Keratinocyte (primary cell): Measurements from ENCODE around the gene CRISPLD2. TPM values are rescaled to one million over a fixed set of nuclear protein-coding genes. Genes with fewer than 3 reads are reported as not detected.

Source experiments
- DNase-seq: peaks from one replicate; pipeline ENCODE4 v3.0.0-alpha.2; 2011; ENCODE audit warnings: low read depth, missing footprints, low spot score
- FAIRE-seq: peaks from 2 replicates; lab custom pipeline; 2011; peaks lifted over from hg19 to GRCh38; lab: Jason Lieb, UNC
- H2AFZ ChIP-seq: 2 replicates; pipeline ENCODE4 v1.6.0; 2012; ENCODE audit warnings: low read length, control low read depth, inconsistent platforms; ENCODE audit not compliant: control insufficient read depth
- H3K27ac ChIP-seq: 2 replicates; pipeline ENCODE4 v1.5.1; 2011; ENCODE audit warnings: low read length; ENCODE audit not compliant: control insufficient read depth, insufficient read depth
- H3K27me3 ChIP-seq: 3 replicates; pipeline ENCODE4 v1.6.0; 2011; ENCODE audit warnings: low read length; ENCODE audit not compliant: control insufficient read depth, insufficient read depth; ENCODE audit errors: extremely low read depth
- H3K36me3 ChIP-seq, 2 experiments: 2 replicates in 1 of 2; 3 replicates in 1 of 2; pipeline ENCODE4 v1.5.1; 2011; ENCODE audit warnings: low read length in 2 of 2, mild to moderate bottlenecking in 1 of 2; ENCODE audit not compliant: control insufficient read depth in 2 of 2, insufficient read depth in 2 of 2; ENCODE audit errors: extremely low read depth in 1 of 2
- H3K4me1 ChIP-seq: 3 replicates; pipeline ENCODE4 v1.5.1; 2011; ENCODE audit warnings: low read length; ENCODE audit not compliant: control insufficient read depth, insufficient read depth; ENCODE audit errors: extremely low read depth
- H3K4me2 ChIP-seq: 3 replicates; pipeline ENCODE4 v1.6.0; 2011; ENCODE audit warnings: low read depth, low read length; ENCODE audit not compliant: control insufficient read depth, insufficient read depth; ENCODE audit errors: extremely low read depth
- H3K4me3 ChIP-seq, 3 experiments: fragments of 200-600 bp in 1 of 3; sonication (generic) in 1 of 3; 2 replicates in 2 of 3; 3 replicates in 1 of 3; pipeline ENCODE4 v1.5.1; 2011 to 2016; ENCODE audit warnings: low read length in 3 of 3, mild to moderate bottlenecking in 3 of 3, control low read depth in 2 of 3, inconsistent platforms in 1 of 3, low read depth in 1 of 3, mixed read lengths in 1 of 3, mixed run types in 1 of 3, moderate library complexity in 1 of 3; ENCODE audit not compliant: control insufficient read depth in 2 of 3, insufficient read depth in 2 of 3; ENCODE audit errors: extremely low read depth in 1 of 3
- H3K79me2 ChIP-seq: 2 replicates; pipeline ENCODE4 v1.6.0; 2012; ENCODE audit warnings: low read length; ENCODE audit not compliant: control insufficient read depth, insufficient read depth
- H3K9ac ChIP-seq: 3 replicates; pipeline ENCODE4 v1.6.0; 2011; ENCODE audit warnings: low read length; ENCODE audit not compliant: control insufficient read depth, insufficient read depth; ENCODE audit errors: extremely low read depth
- H3K9me1 ChIP-seq: 3 replicates; pipeline ENCODE4 v1.6.0; 2011; ENCODE audit warnings: low read length; ENCODE audit not compliant: control insufficient read depth, insufficient read depth; ENCODE audit errors: extremely low read depth
- H3K9me3 ChIP-seq: 2 replicates; pipeline ENCODE4 v1.5.1; 2012; ENCODE audit warnings: low read depth, low read length; ENCODE audit not compliant: control insufficient read depth
- H4K20me1 ChIP-seq: 3 replicates; pipeline ENCODE4 v1.6.0; 2011; ENCODE audit warnings: low read length; ENCODE audit not compliant: control insufficient read depth, insufficient read depth; ENCODE audit errors: extremely low read depth
- EZH2 ChIP-seq: IDR thresholded peaks from one replicate; pipeline ENCODE4 v1.6.1; 2012; ENCODE audit warnings: inconsistent platforms, mild to moderate bottlenecking, low read length, moderate library complexity
- dilution Hi-C: fragments of 300-500 bp; cut with MboI; formaldehyde crosslinking; loops from one replicate; pipeline ENCODE4 v1.7.0; 2020; ENCODE audit warnings: low sequenced_read_pairs; ENCODE audit not compliant: extremely low pct_ligation_motif_present
- polyA plus RNA-seq, 5 experiments: library from polyadenylated mRNA; depleted of rRNA in 3 of 5; stranded (reverse) in 3 of 5; stranded (forward) in 1 of 5; unstranded in 1 of 5; fragments of >200 nt; gene quantifications; 1 replicate in 1 of 5; 2 replicates in 3 of 5; 3 replicates in 1 of 5; pipeline versions ENCODE4 v1.2.1 to v1.2.3, GENCODE V29; 2011 to 2012; ENCODE audit warnings: missing spikeins in 2 of 5, low read depth in 1 of 5, low replicate concordance in 1 of 5
- TF ChIP-seq, protein P1 (sequence below), 3 experiments: IDR thresholded peaks in 1 of 3; conservative IDR thresholded peaks in 1 of 3; optimal IDR thresholded peaks in 1 of 3; 2 replicates in 2 of 3; 3 replicates in 1 of 3; pipeline versions ENCODE3 to v1.5.1; 2011; ENCODE audit warnings: low read length in 3 of 3, mild to moderate bottlenecking in 3 of 3, moderate library complexity in 2 of 3, control low read depth in 1 of 3, inconsistent platforms in 1 of 3; ENCODE audit not compliant: insufficient read depth in 2 of 3; ENCODE audit errors: extremely low read depth in 1 of 3

The CRISPLD2 gene
- polyA plus RNA-seq, 1 donor (not counting 4 experiments of a cell fraction or from before 2014, with no cell fraction given), result 1.2 TPM

GRCh38 chr16:84786605-84787262, 33.1 kb upstream of the CRISPLD2 start:
- dilution Hi-C loops, result loop anchor here (10.0 kb wide), 1 partner anchor 188 kb away; no protein-coding TSS in a partner anchor
- FAIRE-seq, result no peak

DNA sequence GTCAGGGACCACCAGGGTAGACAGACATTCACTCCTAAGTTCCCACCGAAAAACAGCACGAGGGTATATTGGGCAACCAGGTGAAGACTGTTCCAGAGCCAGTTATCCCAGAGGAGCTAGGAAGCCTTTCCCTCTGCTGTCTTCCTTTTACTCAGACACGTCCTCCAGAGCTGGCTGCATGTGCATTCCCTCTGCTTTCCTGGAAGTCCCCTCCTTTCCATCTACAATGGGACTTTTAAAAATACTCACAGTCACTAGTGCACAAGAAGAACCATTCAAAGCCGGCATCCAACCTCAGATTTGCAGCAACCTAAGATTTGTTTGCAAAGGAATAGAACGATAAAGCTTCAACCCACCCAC, 32.5 kb upstream of the CRISPLD2 start:
- Histone ChIP-seq H3K4me2 (no peak overlapping the region), H3K9me3 (no peaks in the 10 kb centered on the region), H3K4me3 (no peak overlapping the region), H3K79me2 (no peaks in the 10 kb centered on the region), H3K27me3 (no peaks in the 10 kb centered on the region), H4K20me1 (no peaks in the 10 kb centered on the region), H3K9ac (no peak overlapping the region), H3K27ac (no peak overlapping the region), H3K4me1 (no peaks in the 10 kb centered on the region), H2AFZ (no peak overlapping the region), H3K9me1 (no peaks in the 10 kb centered on the region), H3K36me3 (no peaks in the 10 kb centered on the region)
- DNase-seq (no peak), FAIRE-seq (no peak)
- TF ChIP-seq, protein P1, sequence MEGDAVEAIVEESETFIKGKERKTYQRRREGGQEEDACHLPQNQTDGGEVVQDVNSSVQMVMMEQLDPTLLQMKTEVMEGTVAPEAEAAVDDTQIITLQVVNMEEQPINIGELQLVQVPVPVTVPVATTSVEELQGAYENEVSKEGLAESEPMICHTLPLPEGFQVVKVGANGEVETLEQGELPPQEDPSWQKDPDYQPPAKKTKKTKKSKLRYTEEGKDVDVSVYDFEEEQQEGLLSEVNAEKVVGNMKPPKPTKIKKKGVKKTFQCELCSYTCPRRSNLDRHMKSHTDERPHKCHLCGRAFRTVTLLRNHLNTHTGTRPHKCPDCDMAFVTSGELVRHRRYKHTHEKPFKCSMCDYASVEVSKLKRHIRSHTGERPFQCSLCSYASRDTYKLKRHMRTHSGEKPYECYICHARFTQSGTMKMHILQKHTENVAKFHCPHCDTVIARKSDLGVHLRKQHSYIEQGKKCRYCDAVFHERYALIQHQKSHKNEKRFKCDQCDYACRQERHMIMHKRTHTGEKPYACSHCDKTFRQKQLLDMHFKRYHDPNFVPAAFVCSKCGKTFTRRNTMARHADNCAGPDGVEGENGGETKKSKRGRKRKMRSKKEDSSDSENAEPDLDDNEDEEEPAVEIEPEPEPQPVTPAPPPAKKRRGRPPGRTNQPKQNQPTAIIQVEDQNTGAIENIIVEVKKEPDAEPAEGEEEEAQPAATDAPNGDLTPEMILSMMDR (optimal IDR thresholded peaks at IDR 0.05 in 1 of 3, IDR thresholded peaks at IDR 0.05 in 1 of 3, conservative IDR thresholded peaks at IDR 0.05 in 1 of 3; ENCODE audit: extremely low read depth in 1 of 3, insufficient read depth in 2 of 3, low read length in 3 of 3), result no peak
- no peak for TF ChIP-seq EZH2
- dilution Hi-C loops, result loop anchor here (10.0 kb wide), 1 partner anchor 188 kb away; no protein-coding TSS in a partner anchor

More at GRCh38 chr16:84786605-84787262, 33.1 kb upstream of the CRISPLD2 start:
- DNase-seq, result no peak
- Histone ChIP-seq H4K20me1 (no peaks in the 10 kb centered on the region), H3K9me1 (no peaks in the 10 kb centered on the region), H3K36me3 (no peaks in the 10 kb centered on the region), H3K79me2 (no peaks in the 10 kb centered on the region), H3K9ac (no peak overlapping the region), H2AFZ (no peak overlapping the region), H3K4me1 (no peaks in the 10 kb centered on the region), H3K27ac (no peak overlapping the region), H3K4me3 (no peak overlapping the region), H3K4me2 (no peak overlapping the region), H3K27me3 (no peaks in the 10 kb centered on the region), H3K9me3 (no peaks in the 10 kb centered on the region)
- no peak for TF ChIP-seq EZH2
- TF ChIP-seq, protein P1 (optimal IDR thresholded peaks at IDR 0.05 in 1 of 3, IDR thresholded peaks at IDR 0.05 in 1 of 3, conservative IDR thresholded peaks at IDR 0.05 in 1 of 3; ENCODE audit: extremely low read depth in 1 of 3, insufficient read depth in 2 of 3, low read length in 3 of 3), result no peak
